ENCODE data around the gene CTNND2.
"Not testable (repeated sequence)": the region's sequence is repeated elsewhere in the genome, so short reads cannot be mapped to it uniquely, and the experiment has no call there.

CTNND2 gene

DNA sequence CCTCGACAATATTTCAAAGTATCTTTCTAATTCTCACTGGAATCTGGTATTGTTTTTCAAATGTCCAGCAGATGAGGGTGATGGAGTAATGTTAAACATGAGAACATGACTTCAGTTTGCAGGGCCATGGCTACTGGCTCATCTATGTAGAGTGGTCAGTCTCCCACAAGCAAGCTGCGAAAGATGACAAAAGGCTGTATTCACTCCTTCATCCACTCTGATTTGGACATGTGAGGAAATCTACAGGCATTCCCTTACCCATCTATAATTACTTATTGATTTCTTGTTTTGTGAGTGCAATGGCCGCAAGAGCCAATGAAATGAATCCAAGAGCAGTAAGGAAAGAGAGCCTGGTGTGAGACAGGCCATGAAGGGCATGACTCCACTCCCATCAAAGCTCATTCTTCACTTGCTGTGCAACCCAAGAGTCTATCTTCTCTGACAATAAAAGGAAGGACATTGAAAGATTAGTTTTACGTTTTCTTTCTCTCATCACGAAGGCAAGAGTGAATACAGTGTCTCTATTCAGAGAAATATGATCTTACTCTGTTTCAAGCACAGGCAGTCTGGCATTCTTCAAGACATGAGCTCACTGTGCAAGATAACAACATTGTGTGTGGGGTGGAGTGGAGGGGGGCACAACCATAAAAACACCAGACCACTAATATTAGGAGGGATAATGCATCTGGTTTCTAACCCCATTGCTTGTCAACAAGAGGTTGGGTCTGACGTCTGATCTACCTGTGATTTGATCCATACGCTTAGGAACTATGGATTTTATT lies 893.6 kb downstream of the CTNND2 start:
- no peaks in the 10 kb centered on the region for H3K9me3 Mint-ChIP-seq
- no peak overlapping the region for H3K27ac Mint-ChIP-seq
- ATAC-seq (replicated peaks), result no peak
- no peaks in the 10 kb centered on the region for H3K4me1 Mint-ChIP-seq
- no peak for DNase-seq
- H3K4me3 Mint-ChIP-seq, result no peak overlapping the region
- H3K36me3 Mint-ChIP-seq, result no peaks in the 10 kb centered on the region
- H3K27me3 Mint-ChIP-seq, result peaks cover 3 to 5% of the 10 kb centered on the region in 2 donors

DNA sequence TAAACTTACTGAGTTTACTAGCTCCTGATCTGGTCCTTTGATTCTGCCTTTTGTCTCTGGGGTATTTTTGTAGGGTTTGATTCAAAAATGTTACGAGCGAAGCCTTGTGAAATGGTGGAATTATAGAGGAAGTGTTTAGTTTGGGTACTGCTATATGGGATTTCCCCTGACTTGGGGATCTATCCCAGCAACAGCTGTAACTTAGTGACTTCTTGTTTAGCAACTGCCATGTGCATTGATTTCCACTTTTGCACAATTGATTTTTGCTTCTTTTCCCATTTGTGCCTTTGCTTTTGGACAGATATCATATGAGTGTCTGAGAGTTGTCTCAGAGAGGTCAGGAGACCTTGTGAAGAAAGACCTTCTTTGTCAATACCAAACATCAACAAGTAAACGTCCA lies 894.7 kb downstream of the CTNND2 start:
- DNase-seq, result no peak
- ATAC-seq (replicated peaks), result no peak
- Mint-ChIP-seq H3K36me3 (no peaks in the 10 kb centered on the region), H3K4me3 (no peak overlapping the region), H3K27me3 (peaks cover 5 to 7% of the 10 kb centered on the region in 2 donors), H3K4me1 (no peaks in the 10 kb centered on the region), H3K27ac (no peak overlapping the region), H3K9me3 (no peaks in the 10 kb centered on the region)

DNA sequence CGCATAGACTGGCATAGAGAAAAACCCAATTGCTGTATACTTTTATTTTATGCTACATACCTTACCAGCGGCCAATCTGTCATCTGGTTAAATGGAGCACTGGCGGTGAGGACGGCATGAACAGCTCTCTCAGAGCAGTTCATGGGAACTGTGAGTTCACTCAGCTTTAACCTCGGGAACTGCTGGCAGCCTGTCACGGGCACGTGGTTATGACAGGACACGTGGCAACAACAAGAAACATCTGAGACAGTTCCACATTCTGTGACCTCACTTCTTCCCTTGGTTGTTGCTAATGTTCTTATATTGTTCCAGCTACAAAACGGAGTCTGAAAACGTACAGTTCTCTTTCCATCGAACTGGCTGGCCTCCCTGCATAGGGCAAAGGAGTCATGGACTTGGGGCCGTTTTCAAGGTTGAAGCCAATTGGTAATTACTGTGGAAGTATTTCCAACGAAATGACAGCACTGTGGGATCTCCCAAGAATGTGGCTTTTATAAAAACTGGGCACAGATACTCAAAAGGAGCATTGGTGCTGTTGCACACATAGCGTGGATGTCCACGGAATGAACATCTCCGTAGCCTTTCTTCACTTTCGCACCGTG lies 896.9 kb downstream of the CTNND2 start:
- H3K36me3 Mint-ChIP-seq, result no peaks in the 10 kb centered on the region
- no peaks in the 10 kb centered on the region for H3K4me1 Mint-ChIP-seq
- ATAC-seq (replicated peaks), result no peak
- no peak for DNase-seq
- no peaks in the 10 kb centered on the region for H3K9me3 Mint-ChIP-seq
- no peak overlapping the region for H3K4me3 Mint-ChIP-seq
- peaks cover 5 to 8% of the 10 kb centered on the region in 2 donors for H3K27me3 Mint-ChIP-seq
- H3K27ac Mint-ChIP-seq, result no peak overlapping the region

DNA sequence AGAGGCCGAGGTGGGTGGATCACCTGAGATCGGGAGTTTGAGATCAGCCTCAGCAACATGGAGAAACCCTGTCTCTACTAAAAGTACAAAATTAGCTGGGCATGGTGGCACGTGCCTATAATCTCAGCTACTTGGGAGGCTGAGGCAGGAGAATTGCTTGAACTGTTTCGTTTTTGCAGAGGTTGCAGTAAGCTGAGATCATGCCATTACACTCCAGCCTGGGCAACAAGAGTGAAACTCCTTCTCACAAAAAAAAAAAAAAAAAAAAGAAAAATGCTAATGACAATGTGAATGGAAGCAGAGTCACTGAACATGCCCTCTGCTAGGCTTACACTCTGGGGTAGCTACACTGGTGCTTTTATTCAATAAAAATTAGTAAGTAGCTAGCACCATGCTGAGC lies 899.7 kb downstream of the CTNND2 start:
- not testable (repeated sequence) for H3K9me3 Mint-ChIP-seq; H3K4me3 Mint-ChIP-seq; ATAC-seq (replicated peaks); H3K27ac Mint-ChIP-seq; DNase-seq; H3K4me1 Mint-ChIP-seq; H3K36me3 Mint-ChIP-seq; H3K27me3 Mint-ChIP-seq

DNA sequence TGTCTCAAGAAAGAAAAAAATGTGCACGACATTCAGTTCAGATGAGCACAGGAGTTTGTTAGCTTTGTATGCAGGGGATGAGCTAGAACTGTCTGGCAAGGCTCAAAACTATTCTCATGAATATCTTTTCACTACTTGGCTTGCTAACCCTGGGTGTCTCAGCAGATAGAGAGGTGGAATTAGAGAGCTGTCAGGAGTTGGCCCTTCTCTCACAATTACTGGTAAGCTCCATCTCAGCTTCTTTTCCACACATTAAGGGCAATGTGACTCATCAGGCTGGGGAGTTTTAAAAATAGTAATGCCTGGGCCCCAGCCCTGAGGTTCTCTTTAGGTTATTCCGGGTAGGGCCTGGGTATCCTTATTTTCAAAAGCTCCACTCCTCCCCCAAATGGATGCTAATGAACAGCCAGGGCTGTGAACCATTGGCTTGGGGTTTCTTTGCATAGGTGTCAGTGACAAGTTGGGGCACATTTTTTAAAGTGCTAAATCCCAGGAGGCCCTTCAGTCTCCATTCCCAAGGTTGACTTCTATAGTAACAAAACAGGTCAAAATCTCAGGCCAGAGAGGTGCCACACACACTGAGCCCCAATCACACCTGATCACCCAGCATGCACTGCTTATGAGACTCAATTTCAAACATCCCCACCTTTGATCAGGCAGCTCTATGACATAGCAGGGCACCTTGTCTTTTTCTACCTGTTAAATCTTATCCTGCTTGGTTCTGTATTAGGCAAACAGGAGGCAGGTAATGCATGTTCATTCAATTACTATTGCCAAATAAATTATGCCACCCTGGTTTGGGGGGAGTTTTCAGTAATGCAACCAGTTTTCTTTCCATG lies 903.5 kb downstream of the CTNND2 start:
- ATAC-seq (replicated peaks), result no peak
- H3K9me3 Mint-ChIP-seq, result no peaks in the 10 kb centered on the region
- H3K4me1 Mint-ChIP-seq, result no peaks in the 10 kb centered on the region

DNA sequence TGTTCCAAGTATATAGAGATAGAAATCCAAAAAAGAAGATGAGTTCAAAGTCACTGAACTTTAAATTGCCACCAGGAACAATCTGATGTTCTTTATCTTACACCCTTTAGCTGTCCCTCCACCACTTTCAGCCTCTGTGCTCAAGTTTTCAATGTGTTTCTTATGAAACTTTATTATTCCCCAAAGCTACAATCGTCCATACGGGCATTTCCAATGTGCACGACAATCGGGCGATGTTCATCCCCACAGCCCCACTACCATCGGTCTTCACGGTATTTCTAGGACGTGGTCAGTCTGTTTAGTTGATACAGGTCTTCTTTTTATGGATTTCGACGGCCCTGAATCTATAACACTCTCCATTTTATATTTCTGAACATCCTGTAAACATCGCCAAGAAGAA lies 904.5 kb downstream of the CTNND2 start:
- H3K4me1 Mint-ChIP-seq, result no peaks in the 10 kb centered on the region
- no peaks in the 10 kb centered on the region for H3K9me3 Mint-ChIP-seq
- H3K4me3 Mint-ChIP-seq, result no peak overlapping the region
- no peak overlapping the region for H3K27ac Mint-ChIP-seq
- ATAC-seq (replicated peaks) (no peak), DNase-seq (no peak)
- H3K27me3 Mint-ChIP-seq, result peaks cover 8 to 20% of the 10 kb centered on the region in 2 donors
- no peaks in the 10 kb centered on the region for H3K36me3 Mint-ChIP-seq

More for the DNA sequence above, 903.5 kb downstream of the CTNND2 start:
- Mint-ChIP-seq H3K27me3 (peaks cover 4 to 13% of the 10 kb centered on the region in 2 donors), H3K27ac (no peak overlapping the region), H3K36me3 (no peaks in the 10 kb centered on the region), H3K4me3 (no peak overlapping the region)
- no peak for DNase-seq

DNA sequence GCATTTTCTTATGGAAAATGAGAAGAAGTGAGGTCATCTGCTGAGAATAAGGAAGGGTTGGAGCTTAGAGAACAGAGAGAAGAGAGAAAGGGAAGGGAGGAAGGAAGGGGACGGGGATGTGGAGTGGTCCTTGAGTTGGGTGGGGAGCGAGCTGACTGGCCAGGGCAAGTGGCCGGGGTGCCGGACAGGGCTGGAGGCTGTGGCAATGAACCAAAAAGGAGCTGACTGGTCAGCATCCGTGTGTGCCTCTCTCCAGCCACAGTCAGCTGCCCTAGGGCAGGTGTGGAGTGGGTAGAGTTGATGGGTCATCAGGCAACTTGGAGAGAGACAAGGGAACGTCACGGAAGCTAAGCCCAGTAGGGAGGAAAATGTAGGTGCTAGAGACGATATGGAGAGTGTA lies 908.4 kb downstream of the CTNND2 start:
- H3K36me3 Mint-ChIP-seq, result no peaks in the 10 kb centered on the region
- no peak for ATAC-seq (replicated peaks)
- DNase-seq, result no peak
- H3K4me3 Mint-ChIP-seq, result no peak overlapping the region
- H3K4me1 Mint-ChIP-seq, result no peaks in the 10 kb centered on the region
- no peak overlapping the region for H3K27ac Mint-ChIP-seq
- peaks cover 8 to 23% of the 10 kb centered on the region in 2 donors for H3K27me3 Mint-ChIP-seq
- no peaks in the 10 kb centered on the region for H3K9me3 Mint-ChIP-seq

DNA sequence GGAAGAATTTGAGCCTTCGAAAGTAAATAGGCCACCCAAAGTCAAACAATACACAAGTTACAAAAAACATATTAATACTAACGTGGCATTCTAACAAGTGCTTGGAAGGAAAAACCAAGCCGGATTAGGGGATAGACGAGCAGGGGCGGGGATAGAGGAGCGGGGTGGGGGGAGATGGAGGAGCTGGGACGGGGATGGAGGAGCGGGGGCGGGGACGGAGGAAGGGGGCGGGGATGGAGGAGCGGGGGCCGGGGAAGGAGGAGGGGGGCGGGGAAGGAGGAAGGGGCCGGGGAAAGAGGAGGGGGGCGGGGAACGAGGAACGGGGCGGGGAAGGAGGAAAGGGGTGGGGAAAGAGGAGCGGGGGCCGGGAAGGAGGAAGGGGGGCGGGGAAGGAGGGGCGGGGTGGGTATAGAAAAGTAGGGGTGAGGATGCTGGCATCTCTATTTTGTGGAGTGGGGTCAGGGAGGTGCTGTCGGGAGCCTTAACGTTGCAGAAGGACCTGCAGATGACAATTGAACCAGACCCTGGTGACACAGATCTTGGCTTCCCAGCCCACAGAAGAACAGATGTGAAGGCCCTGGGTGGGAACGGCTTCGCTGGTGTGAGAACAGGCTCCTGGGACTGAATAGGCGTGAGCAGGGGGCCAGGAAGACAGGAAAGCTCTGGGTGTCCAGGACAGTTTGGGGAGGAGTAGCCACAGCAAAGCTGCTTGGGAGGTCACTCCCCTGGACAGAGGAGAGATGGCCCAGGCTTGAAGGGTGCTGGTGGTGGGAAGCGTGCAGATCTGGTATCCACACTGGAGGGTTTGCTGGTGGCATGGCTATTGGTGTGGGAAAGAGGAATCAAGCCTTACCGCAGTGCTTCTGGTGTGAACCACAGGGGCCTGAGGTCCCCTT lies 909.9 kb downstream of the CTNND2 start:
- Mint-ChIP-seq H3K9me3 (no peaks in the 10 kb centered on the region), H3K4me3 (no peak overlapping the region), H3K4me1 (no peaks in the 10 kb centered on the region), H3K27ac (no peak overlapping the region), H3K36me3 (no peaks in the 10 kb centered on the region), H3K27me3 (peaks cover 15 to 34% of the 10 kb centered on the region in 2 donors)
- no peak for ATAC-seq (replicated peaks)
- DNase-seq, result no peak

DNA sequence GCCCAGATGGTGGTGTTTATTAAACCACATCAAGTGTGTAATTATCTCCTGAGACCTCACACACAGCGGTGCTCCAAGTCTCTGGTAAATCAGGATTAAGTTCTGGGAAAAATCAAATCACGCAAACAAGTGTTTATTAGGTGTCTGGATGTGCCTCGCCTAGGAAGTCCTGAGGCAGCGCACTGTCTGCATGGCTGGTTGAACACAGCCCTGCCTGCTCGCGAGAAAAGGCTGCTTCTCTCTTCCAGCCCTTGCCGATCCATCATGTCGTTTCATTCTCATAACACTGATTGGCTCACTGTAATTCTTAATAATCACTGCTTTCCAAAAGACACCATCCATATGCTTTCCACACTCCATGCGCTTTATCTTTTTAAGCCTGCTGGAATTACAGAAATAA lies 913.6 kb downstream of the CTNND2 start:
- no peak overlapping the region for H3K4me3 Mint-ChIP-seq
- no peak overlapping the region for H3K27ac Mint-ChIP-seq
- DNase-seq (no peak), ATAC-seq (replicated peaks) (no peak)
- no peaks in the 10 kb centered on the region for H3K9me3 Mint-ChIP-seq
- H3K36me3 Mint-ChIP-seq, result no peaks in the 10 kb centered on the region
- peaks cover 34 to 47% of the 10 kb centered on the region in 2 donors for H3K27me3 Mint-ChIP-seq
- H3K4me1 Mint-ChIP-seq, result peaks cover 3 to 17% of the 10 kb centered on the region in 2 donors

DNA sequence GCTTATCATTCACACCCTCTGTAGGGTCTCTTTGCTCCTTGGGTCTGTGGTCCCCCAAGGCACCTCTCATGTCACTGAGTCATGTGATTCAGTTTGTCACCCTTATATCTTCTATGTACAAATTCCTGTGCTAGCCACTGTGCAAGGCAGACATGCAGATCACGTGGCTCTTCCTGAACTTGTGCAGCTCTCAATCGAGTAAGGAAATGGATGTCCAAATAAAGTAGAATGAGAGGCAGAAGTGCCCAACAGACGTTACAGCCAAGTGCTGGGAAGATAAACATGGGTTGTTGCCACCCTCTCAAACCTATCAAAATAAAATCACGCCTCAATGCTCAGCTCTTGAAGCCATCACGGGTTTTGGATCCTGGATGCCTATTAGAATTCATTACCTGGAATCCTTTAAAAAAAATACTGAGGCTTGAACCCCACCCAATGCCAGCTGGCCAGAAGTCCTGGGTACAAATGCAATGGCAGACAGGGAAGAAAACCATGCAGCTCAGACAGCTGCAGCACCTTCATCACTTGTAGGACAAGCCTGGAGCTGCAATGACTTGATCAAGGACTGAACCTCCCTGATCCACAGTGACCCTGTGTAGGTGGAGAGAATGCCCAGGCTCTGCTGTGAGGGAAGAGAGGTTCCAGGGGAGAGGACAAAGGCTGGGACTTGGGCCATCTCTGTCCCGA lies 914.5 kb downstream of the CTNND2 start:
- H3K36me3 Mint-ChIP-seq, result no peaks in the 10 kb centered on the region
- no peaks in the 10 kb centered on the region for H3K9me3 Mint-ChIP-seq
- H3K27me3 Mint-ChIP-seq, result peaks cover 32 to 38% of the 10 kb centered on the region in 2 donors
- H3K4me1 Mint-ChIP-seq, result peaks cover 3 to 17% of the 10 kb centered on the region in 2 donors
- no peak for DNase-seq
- no peak overlapping the region for H3K27ac Mint-ChIP-seq
- no peak for ATAC-seq (replicated peaks)
- no peak overlapping the region for H3K4me3 Mint-ChIP-seq

DNA sequence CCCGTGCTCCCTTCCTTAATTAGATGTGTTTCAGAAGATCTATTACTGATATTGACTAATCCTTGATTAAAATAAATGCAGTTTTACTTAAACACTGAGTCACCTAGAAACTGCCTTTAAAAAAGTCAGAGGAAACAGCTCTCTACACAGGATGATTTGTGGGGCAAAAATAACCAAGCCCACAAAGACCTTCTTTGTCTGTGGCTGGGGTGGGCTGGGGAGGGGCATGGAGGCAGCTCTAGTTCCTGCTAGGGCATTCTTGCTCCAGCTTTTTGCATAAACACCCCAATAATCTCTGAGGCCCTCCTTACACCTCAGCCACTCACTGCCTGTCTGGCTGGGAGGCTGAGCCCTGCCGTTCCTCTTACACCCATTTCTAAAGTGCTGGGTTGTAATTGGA lies 915.6 kb downstream of the CTNND2 start:
- no peak for ATAC-seq (replicated peaks)
- no peak overlapping the region for H3K27ac Mint-ChIP-seq
- no peaks in the 10 kb centered on the region for H3K9me3 Mint-ChIP-seq
- no peaks in the 10 kb centered on the region for H3K36me3 Mint-ChIP-seq
- H3K4me3 Mint-ChIP-seq, result no peak overlapping the region
- H3K4me1 Mint-ChIP-seq, result peaks cover 3 to 17% of the 10 kb centered on the region in 2 donors
- DNase-seq, result no peak
- peaks cover 32 to 34% of the 10 kb centered on the region in 2 donors for H3K27me3 Mint-ChIP-seq

DNA sequence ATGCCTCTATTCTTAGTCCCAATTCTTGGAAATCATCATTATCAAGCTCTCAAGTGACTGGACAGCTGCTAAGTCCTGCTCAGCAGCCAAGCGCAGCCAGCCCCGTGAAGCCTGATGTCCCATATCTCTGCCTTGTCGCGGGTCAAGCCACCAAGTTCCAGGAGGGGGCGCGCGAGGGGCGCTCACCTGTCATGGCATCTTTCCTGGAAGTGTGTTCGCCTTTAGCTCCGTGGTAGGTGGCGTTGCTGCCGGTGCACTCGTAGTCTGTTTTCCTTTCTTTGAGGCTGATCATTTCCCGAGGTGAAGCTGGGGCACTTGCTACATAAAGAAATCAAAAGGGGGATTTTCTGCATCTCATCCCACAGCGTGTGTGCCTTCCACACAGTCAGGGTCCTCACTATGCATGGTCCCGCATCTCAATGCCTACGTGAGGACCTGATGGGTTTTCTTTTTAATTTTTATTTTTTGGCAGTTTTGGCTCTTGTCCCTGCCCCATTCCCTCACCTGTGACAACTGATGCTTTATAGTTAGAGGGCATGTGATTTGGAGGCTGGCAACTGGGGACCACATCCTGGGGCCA lies 916.2 kb downstream of the CTNND2 start:
- H3K4me3 Mint-ChIP-seq, result no peak overlapping the region

DNA sequence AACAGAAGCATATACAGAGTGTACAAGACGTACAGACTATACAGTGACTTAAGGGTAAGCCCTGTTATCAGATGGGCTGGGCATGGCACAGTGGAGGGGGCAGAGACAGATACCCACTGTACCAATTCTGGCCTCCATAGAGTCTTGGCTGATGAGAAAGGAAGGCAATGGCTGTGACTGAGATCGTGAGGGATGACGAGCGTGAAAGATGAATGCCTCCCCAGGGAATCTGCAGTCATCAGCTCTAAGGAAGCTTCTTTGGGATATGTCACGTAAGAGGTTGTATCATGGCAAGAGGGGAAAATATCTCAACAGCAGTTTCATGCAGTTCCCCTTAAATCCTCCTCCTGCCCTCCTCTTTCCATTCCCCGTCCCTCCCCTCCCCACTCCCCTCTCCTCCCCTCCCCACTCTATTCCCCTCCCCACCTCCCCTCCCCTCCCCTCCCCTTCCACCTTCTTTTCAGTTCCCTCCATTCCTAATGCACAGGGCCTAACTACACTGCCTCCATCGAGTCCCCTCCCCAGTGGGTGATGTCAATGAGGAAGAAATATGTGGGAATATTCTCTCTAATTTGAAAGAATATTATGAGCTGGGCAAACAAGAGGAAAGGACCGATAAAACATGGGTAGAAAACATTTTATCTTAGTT lies 916.8 kb downstream of the CTNND2 start:
- Mint-ChIP-seq H3K9me3 (no peaks in the 10 kb centered on the region), H3K4me1 (peaks cover 3 to 17% of the 10 kb centered on the region in 2 donors), H3K27ac (no peak overlapping the region), H3K27me3 (peaks cover 32 to 34% of the 10 kb centered on the region in 2 donors), H3K4me3 (no peak overlapping the region), H3K36me3 (no peaks in the 10 kb centered on the region)
- DNase-seq (no peak), ATAC-seq (replicated peaks) (no peak)

More for the DNA sequence above, 916.2 kb downstream of the CTNND2 start:
- Mint-ChIP-seq H3K36me3 (no peaks in the 10 kb centered on the region), H3K9me3 (no peaks in the 10 kb centered on the region), H3K27me3 (peaks cover 32 to 34% of the 10 kb centered on the region in 2 donors), H3K4me1 (peaks cover 3 to 17% of the 10 kb centered on the region in 2 donors), H3K27ac (no peak overlapping the region)
- ATAC-seq (replicated peaks) (peak; percentile 71 to 78), DNase-seq (peak; percentile 38)
